Measurements from ENCODE around the gene HSPH1. TPM values are rescaled to one million over a fixed set of nuclear protein-coding genes. Genes with fewer than 3 reads are reported as not detected.

The HSPH1 gene
- 50.9 and 68.9 TPM in 2 replicates for total RNA-seq

DNA sequence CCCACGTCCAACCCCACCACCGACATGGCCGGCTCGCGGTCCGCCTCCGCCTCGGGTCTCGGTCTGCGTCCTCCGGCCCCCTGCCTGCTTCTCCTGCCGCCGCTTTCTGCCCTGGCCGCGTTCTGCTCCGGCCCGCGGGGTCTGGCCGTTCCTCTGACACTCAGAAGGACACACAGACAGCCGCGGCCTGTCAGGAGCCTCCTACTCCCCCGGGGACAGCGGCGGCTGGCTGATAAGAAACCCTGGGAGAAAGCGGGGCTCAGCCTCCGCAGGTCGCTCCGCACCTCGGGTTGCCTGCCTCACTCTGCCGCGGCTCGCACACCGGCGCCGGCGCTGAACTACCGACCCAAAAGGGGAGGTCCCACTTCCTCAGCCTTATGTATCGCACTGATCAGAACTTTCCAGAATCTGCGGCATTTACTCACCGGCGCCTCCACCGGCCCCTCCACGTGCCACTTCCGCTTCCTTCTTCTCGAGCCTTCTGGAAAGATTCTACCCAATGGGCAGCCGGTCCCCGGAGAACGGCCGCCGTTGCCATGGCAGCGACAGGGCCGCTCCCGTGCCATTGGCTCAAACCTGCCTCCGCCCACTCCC is at the start of gene HSPH1:
HSPH1 (minus strand) TSS at position 348 of the 594 bp plus-strand sequence; CDS start at position 26, 322 bp downstream.
- TF ChIP-seq, protein P1, sequence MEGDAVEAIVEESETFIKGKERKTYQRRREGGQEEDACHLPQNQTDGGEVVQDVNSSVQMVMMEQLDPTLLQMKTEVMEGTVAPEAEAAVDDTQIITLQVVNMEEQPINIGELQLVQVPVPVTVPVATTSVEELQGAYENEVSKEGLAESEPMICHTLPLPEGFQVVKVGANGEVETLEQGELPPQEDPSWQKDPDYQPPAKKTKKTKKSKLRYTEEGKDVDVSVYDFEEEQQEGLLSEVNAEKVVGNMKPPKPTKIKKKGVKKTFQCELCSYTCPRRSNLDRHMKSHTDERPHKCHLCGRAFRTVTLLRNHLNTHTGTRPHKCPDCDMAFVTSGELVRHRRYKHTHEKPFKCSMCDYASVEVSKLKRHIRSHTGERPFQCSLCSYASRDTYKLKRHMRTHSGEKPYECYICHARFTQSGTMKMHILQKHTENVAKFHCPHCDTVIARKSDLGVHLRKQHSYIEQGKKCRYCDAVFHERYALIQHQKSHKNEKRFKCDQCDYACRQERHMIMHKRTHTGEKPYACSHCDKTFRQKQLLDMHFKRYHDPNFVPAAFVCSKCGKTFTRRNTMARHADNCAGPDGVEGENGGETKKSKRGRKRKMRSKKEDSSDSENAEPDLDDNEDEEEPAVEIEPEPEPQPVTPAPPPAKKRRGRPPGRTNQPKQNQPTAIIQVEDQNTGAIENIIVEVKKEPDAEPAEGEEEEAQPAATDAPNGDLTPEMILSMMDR (conservative IDR thresholded peaks at IDR 0.05; ENCODE audit: low read depth, low read length): peak; percentile 24
- peak; percentile 76 for DNase-seq (ENCODE audit: low read depth)
- peak within 1 kb of the TSS; percentile 88 for H3K4me3 ChIP-seq (ENCODE audit: low read depth, low read length)

DNA sequence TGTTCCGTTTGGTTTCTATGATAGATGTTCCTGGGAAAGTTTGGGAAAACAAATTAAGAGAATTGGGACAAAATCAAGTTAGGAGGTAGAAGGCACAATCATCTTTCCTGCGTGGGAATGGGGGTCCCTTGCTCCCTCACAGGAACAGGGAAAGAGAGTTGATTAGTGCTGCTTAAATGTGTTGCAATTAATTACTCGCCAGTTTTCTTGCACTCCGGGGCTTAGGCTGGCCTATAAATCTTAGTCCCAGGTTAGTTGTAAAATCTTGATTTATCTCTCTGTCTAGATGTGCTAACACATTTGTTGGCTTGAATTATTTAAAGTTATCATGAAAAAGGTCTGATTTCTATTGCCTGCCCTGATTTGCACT is 48.1 kb upstream of the HSPH1 start:
- no peak overlapping the region for H3K4me3 ChIP-seq (ENCODE audit: low read depth, low read length)
- DNase-seq (ENCODE audit: low read depth): no peak
- TF ChIP-seq, protein P1 (conservative IDR thresholded peaks at IDR 0.05; ENCODE audit: low read depth, low read length): no peak

DNA sequence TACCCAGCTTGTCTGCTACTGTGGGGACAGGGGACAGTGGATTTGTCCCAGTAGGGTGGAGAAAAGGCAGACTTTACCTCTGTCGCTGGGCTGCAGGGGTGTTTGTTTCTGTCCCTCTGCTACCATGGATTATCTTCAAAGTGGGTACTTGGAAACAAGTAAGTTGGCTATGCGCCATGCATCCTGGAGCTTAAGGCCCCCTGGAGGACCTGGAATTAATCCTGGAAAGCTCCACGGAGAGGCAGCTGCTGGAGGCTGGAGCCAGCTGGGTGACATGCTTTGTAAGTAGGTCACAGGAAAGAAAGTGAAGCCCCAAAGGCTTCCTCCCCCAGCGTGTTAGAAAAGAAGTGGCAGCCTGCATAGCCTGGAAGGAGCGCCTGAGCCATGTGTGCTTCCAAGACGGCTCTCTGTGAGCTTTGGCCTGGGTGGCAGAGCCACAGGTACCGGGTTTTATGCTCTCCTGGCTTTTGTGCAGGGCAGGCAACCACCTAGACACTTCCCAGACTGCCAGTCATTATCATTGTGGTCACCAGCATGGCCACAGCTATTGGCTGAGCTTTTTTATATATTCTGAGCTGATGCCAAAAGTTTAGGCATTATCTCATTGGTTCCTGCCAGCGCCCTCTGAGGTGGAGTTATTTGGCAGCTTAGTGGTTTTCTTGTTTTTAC is 47.6 kb upstream of the HSPH1 start:
- H3K4me3 ChIP-seq (ENCODE audit: low read depth, low read length): no peak overlapping the region
- no peak for DNase-seq (ENCODE audit: low read depth)
- TF ChIP-seq, protein P1 (conservative IDR thresholded peaks at IDR 0.05; ENCODE audit: low read depth, low read length): no peak

DNA sequence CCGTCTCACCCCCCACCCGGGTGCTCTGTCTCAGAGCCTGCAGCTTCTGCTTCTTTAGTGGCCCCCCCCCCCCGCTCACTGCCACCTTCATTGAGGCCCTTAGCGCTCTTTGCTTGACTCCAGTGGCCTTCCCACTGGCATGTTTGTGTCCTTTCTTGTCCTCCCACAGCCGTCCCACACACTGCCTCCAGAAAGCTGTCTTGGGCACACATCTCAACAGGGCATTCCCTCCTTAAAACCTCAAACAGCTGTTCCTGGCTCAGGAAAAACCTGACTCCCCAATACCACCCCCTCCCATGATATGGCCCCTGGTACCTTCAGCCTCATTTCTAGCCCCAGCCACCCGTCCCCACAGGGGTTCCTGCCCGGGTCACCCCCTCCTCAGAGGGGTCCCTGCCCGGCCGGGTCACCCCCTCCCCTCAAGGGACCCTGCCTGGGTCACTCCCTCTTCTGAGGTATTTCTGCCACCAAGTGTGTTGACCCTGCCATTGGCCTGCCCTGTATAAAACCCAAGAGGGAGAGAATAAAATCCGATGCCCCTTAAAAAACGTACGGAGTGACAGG is 46.9 kb upstream of the HSPH1 start:
- TF ChIP-seq, protein P1 (conservative IDR thresholded peaks at IDR 0.05; ENCODE audit: low read depth, low read length): no peak
- no peak for DNase-seq (ENCODE audit: low read depth)
- H3K4me3 ChIP-seq (ENCODE audit: low read depth, low read length): no peak overlapping the region

DNA sequence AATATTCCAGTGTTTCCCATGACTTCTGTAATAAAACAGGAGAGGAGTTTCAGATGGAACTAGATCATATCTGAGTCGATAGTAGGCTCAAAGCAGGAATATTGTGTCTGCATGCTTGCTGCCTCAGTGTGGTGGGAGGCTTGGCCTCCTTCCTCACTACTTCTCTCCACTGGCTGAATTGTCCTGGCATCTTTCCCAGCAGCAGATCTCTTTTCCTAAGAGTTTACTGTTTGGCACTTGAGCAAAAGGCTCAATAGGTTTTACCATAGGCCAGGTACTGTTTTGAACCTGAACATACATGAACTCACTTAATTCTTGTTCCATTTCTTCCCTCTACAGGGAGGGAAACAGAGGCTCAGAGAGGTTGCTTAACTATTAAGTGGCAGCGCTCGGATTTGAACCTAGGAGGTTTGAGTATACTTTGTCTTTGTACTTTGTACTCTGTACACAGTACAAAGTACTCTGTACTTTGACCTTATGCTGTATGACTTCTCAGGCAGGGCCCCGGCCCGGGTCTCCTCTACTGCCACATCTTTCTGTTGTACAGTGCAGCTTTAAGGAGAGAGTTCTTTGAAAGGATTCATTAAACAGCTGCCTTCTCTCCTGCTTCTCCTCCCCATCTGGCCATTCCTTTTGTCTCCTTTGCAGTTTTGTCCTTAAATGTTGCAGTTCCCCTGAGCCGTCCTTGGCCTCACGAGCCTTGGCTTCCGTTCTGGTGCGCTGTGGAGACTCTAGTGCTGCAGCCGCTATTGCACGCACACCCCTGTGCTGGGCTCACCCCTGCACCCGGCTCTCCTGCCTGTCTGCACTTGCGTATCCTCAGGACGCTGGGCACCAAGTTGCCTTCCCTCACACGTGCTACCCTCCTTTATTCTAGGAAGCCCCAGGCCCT is 46.2 kb upstream of the HSPH1 start:
- DNase-seq (ENCODE audit: low read depth): no peak
- H3K4me3 ChIP-seq (ENCODE audit: low read depth, low read length): no peak overlapping the region
- TF ChIP-seq, protein P1 (conservative IDR thresholded peaks at IDR 0.05; ENCODE audit: low read depth, low read length): no peak

DNA sequence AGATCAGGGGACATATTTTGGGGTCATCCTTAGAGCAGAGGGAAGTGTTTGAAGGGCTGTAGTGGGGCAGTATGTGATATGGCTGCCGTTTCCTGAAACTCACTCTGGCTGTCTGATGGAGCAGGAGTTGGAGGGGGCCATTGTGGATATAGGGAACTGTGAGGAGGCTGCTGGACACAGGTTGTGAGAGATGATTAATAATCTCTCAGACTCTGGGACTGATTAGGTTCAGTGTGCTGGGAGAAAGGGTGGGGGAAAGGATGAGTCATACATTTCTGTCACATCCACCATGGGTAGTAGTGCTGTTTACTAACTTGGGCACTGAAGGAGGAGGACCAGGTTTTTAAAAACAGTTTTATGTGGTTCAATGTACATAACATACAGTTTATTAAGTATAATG is 42.9 kb upstream of the HSPH1 start:
- peak; percentile 41 for DNase-seq (ENCODE audit: low read depth)
- TF ChIP-seq, protein P1 (conservative IDR thresholded peaks at IDR 0.05; ENCODE audit: low read depth, low read length): no peak

More for the DNA sequence above, 42.9 kb upstream of the HSPH1 start:
- H3K4me3 ChIP-seq (ENCODE audit: low read depth, low read length): no peak overlapping the region

All from epithelial cell of proximal tubule (primary cell).